GM21526 (cell line): Measurements from ENCODE around the gene PSMD7.
A peak's percentile ranks its signal among the peaks of the same experiment; 100 is the strongest.
"Not testable (repeated sequence)": the region's sequence is repeated elsewhere in the genome, so short reads cannot be mapped to it uniquely, and the experiment has no call there.

Experiments used
- ATAC-seq: cut with Tn5 transposase; IDR thresholded peaks from one replicate; pipeline ENCODE4 v1.9.1; 2021; ENCODE audit warnings: moderate library complexity; ENCODE audit not compliant: unreplicated experiment, low FRiP score

Gene PSMD7

GRCh38 chr16:74291577-74292208, 4.9 kb upstream of the PSMD7 start:
- ATAC-seq, result no peak

DNA sequence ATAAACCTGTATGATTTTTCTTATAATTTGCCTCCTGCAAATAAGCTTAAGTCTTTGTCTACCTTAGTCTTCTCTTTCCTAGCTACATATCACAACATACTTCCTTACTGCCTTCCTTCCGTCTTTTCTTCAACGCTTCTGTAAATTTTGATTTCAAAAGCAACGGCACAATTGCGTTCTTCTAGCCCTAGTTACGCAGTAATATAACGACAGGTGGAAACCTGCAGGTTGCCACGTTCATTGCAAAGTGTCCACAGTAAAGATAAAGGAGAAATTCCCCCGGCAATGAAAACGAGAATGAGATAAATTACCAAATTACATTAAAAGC, 546 bp upstream of the PSMD7 start:
- ATAC-seq, result peak; percentile 6

GRCh38 chr16:74297145-74297665, 591 bp downstream of the PSMD7 start:
- peak; percentile 42 for ATAC-seq

DNA sequence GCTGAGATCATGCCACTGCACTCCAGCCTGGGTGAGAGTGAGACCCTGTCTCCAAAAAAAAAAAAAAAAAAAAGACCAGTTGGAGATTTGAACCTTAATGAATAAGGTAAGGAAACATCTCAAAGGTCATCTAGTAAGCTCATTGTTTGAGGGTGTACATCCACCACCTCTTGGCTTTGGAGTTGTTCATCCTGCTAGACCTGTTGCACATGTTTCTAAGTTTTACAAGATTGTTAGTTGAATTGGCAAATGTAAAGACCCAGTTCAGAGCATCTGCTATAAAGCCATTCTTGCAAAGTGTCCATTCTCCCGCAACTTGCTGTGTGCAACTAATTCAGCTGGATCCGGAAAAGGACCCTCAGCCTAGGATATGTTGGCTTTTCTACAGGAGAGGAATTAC, 1.5 kb downstream of the PSMD7 start:
- no peak for ATAC-seq

GRCh38 chr16:74302341-74302740, 5.7 kb downstream of the PSMD7 start:
- ATAC-seq, result no peak

- ATAC-seq, result no peak
These were observed 7.7 kb downstream of the PSMD7 start for GRCh38 chr16:74304164-74304834.

DNA sequence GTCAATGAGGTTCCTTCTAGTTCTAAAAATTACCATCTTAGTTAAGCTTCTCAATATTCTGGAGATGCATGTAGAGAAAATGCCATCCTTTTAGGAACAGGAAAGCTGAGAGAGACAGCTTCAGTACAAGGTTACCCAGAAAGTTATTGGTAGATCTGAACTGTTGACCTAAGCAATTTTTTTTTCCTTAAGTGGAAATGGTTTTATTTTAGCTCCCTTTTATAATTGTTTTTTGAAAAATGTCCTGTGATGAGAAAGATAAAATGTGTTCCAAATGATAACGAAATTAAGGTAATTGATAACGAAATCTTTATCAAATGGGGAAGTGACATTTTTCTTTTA, 8.2 kb downstream of the PSMD7 start:
- no peak for ATAC-seq

DNA sequence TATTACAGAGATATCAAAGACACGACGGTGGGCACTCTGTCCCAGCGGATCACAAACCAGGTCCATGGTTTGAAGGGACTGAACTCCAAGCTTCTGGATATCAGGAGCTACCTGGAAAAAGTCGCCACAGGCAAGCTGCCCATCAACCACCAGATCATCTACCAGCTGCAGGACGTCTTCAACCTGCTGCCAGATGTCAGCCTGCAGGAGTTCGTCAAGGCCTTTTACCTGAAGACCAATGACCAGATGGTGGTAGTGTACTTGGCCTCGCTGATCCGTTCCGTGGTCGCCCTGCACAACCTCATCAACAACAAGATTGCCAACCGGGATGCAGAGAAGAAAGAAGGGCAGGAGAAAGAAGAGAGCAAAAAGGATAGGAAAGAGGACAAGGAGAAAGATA, 8.7 kb downstream of the PSMD7 start:
- no peak for ATAC-seq

- ATAC-seq, result no peak
These were observed 9.6 kb downstream of the PSMD7 start for GRCh38 chr16:74305978-74306784.

- no peak for ATAC-seq
These were observed 10.8 kb downstream of the PSMD7 start for GRCh38 chr16:74307383-74307782.

GRCh38 chr16:74309789-74310781, 13.5 kb downstream of the PSMD7 start:
- ATAC-seq, result no peak

- ATAC-seq, result no peak
These were observed 18.4 kb downstream of the PSMD7 start for GRCh38 chr16:74315059-74315458.

- no peak for ATAC-seq
These were observed 24.1 kb downstream of the PSMD7 start for GRCh38 chr16:74320707-74321106.

DNA sequence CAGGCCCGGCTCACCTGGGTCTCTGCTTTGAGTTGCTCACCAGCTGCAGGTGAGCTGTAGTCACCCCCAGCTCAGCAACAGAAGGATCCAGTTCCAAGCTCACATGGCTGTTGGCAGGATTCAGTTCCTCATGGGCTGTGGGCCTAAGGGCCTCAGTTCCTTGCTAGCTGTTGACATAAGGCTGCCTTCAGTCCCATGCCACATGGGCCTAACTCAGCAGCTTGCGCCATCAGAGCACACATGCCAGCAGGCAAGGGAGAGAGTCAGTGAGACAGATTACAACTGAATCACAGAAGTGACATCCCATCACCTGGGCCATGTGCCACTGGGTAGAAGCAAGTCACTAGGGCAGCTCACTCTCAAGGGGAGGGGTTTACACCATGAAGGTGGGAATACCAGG, 24.7 kb downstream of the PSMD7 start:
- ATAC-seq, result no peak

GRCh38 chr16:74322301-74322710, 25.7 kb downstream of the PSMD7 start:
- ATAC-seq, result no peak

GRCh38 chr16:74324777-74325176, 28.2 kb downstream of the PSMD7 start:
- ATAC-seq, result not testable (repeated sequence)

DNA sequence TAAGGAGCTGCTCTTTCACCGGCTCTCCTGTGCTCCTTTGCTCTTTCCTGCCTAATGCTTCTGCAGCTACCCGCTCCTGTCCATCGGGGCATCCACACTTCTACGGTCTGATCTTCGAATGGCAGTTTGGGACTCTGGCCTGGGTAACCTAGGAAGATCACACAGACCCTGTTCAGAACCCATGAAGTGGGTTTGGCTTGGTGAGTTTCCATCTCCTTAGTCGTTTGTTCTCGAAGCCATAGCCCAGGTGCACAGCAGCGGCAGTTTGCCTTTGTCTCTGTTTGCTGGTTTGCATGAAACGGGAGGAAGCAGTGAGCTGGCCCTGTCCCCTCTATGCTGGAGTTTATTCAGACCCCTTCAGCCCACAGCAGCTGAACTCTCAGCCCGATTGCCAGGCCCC, 29.0 kb downstream of the PSMD7 start:
- ATAC-seq, result no peak

DNA sequence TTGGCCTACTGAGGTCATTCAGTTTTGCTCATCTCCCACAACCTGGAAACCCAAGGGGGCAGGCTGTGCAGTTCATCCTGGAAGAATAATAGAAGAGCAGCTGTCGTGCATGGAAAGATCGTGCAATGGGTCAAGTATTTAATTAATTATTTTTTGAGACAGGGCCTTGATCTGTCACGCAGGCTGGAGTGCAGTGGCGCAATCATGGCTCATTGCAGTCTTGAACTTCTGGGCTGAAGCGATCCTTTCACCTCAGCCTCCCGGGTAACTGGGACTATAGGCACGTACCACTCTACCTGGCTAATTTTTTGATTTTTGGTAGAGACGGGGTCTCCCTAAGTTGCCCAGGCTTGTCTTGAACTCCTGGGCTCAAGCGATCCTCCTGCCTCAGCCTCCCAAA, 31.7 kb downstream of the PSMD7 start:
- not testable (repeated sequence) for ATAC-seq

GRCh38 chr16:74332469-74332868, 35.9 kb downstream of the PSMD7 start:
- not testable (repeated sequence) for ATAC-seq

GRCh38 chr16:74337506-74337905, 40.9 kb downstream of the PSMD7 start:
- not testable (repeated sequence) for ATAC-seq
